Progenitor cell of endocrine pancreas (in vitro differentiated cells): ENCODE data around the gene C1orf87. TPM values are rescaled to one million over a fixed set of nuclear protein-coding genes. Genes with fewer than 3 reads are reported as not detected.

Experiments
- DNase-seq: peaks from one replicate; pipeline ENCODE4 v3.0.0; 2021; ENCODE audit warnings: low spot score; ENCODE audit not compliant: unreplicated experiment
- H3K27ac Mint-ChIP-seq: 2 replicates; pipeline ENCODE4 v1.8.0; 2021; ENCODE audit warnings: mild to moderate bottlenecking, moderate library complexity, mixed read lengths
- H3K27me3 Mint-ChIP-seq: 2 replicates; pipeline ENCODE4 v1.8.0; 2021; ENCODE audit warnings: mixed read lengths
- H3K36me3 Mint-ChIP-seq: 2 replicates; pipeline ENCODE4 v1.8.0; 2022; ENCODE audit warnings: mixed read lengths; ENCODE audit not compliant: insufficient read depth
- H3K4me1 Mint-ChIP-seq: 2 replicates; pipeline ENCODE4 v1.8.0; 2021; ENCODE audit warnings: low read depth, mixed read lengths
- H3K4me3 Mint-ChIP-seq: 2 replicates; pipeline ENCODE4 v1.8.0; 2021; ENCODE audit warnings: low read depth, mild to moderate bottlenecking, moderate library complexity, mixed read lengths
- H3K9me3 Mint-ChIP-seq: 2 replicates; pipeline ENCODE4 v1.8.0; 2021; ENCODE audit warnings: low read depth, mixed read lengths
- total RNA-seq: library from RNA; stranded (reverse); gene quantifications from 2 replicates; pipeline ENCODE4 v1.2.1, GENCODE V29; 2021
- TF ChIP-seq, protein P1 (sequence below): fragments of 200-600 bp; sonication (generic); IDR thresholded peaks from one replicate; pipeline ENCODE4 v1.5.0; 2021; ENCODE audit warnings: antibody characterized with exemption, mild to moderate bottlenecking; ENCODE audit not compliant: unreplicated experiment

C1orf87 gene
- total RNA-seq, 1 donor from 2014 or later: not detected

- H3K27me3 Mint-ChIP-seq: peaks cover 30% of the 10 kb centered on the region
- TF ChIP-seq, protein P1, sequence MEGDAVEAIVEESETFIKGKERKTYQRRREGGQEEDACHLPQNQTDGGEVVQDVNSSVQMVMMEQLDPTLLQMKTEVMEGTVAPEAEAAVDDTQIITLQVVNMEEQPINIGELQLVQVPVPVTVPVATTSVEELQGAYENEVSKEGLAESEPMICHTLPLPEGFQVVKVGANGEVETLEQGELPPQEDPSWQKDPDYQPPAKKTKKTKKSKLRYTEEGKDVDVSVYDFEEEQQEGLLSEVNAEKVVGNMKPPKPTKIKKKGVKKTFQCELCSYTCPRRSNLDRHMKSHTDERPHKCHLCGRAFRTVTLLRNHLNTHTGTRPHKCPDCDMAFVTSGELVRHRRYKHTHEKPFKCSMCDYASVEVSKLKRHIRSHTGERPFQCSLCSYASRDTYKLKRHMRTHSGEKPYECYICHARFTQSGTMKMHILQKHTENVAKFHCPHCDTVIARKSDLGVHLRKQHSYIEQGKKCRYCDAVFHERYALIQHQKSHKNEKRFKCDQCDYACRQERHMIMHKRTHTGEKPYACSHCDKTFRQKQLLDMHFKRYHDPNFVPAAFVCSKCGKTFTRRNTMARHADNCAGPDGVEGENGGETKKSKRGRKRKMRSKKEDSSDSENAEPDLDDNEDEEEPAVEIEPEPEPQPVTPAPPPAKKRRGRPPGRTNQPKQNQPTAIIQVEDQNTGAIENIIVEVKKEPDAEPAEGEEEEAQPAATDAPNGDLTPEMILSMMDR: no peak
- no peak overlapping the region for H3K27ac Mint-ChIP-seq
- peaks cover 5% of the 10 kb centered on the region for H3K4me1 Mint-ChIP-seq
- no peaks in the 10 kb centered on the region for H3K9me3 Mint-ChIP-seq
- no peaks in the 10 kb centered on the region for H3K36me3 Mint-ChIP-seq
- no peak for DNase-seq
- no peak overlapping the region for H3K4me3 Mint-ChIP-seq
These were observed 4.6 kb upstream of the C1orf87 start for GRCh38 chr1:60078182-60078581.

DNA sequence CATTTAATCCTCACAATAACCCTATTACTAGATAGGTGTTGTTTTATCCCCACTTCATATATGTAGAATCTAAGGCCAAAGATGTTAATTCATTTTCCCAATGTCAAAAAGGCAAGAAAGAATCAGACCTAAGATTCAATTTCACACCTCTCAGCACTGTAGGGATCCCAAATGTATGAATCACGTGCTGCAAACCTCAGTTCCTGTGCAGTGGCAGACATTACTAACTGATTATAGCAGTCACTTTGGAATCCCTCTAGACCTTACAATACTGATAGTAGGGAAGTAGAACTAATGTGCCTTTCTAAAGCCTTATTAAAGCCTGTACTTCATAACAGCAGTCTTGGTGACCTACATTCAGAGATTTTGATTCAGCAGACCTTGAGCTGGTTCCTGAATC lies 2.3 kb downstream of the C1orf87 start:
- TF ChIP-seq, protein P1: no peak
- H3K27ac Mint-ChIP-seq: no peak overlapping the region
- H3K27me3 Mint-ChIP-seq: peaks cover 51% of the 10 kb centered on the region
- H3K9me3 Mint-ChIP-seq: no peaks in the 10 kb centered on the region
- no peaks in the 10 kb centered on the region for H3K36me3 Mint-ChIP-seq
- no peak for DNase-seq
- no peaks in the 10 kb centered on the region for H3K4me1 Mint-ChIP-seq
- H3K4me3 Mint-ChIP-seq: no peak overlapping the region

DNA sequence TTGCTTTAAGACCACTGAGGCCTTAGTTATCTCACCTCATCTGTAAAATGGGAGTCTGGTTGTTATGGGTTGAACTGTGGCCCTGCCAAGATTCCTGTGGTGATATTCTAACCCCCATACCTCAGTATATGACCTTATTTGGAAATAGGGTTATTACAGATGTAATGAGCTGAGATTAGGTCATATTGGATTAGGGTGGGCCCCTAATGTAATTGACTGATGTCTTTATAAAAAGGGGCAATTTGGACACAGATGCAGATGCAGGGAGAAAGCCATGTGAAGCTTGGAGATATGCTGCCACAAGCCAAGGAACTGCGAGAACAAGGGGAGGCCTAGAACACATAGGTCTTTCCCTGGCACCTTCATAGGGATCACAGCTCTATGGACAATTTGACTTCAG lies 3.9 kb downstream of the C1orf87 start:
- Mint-ChIP-seq H3K4me1 (no peaks in the 10 kb centered on the region), H3K27me3 (peaks cover 36% of the 10 kb centered on the region), H3K4me3 (no peak overlapping the region), H3K27ac (no peak overlapping the region), H3K36me3 (no peaks in the 10 kb centered on the region), H3K9me3 (no peaks in the 10 kb centered on the region)
- no peak for DNase-seq
- TF ChIP-seq, protein P1: no peak

DNA sequence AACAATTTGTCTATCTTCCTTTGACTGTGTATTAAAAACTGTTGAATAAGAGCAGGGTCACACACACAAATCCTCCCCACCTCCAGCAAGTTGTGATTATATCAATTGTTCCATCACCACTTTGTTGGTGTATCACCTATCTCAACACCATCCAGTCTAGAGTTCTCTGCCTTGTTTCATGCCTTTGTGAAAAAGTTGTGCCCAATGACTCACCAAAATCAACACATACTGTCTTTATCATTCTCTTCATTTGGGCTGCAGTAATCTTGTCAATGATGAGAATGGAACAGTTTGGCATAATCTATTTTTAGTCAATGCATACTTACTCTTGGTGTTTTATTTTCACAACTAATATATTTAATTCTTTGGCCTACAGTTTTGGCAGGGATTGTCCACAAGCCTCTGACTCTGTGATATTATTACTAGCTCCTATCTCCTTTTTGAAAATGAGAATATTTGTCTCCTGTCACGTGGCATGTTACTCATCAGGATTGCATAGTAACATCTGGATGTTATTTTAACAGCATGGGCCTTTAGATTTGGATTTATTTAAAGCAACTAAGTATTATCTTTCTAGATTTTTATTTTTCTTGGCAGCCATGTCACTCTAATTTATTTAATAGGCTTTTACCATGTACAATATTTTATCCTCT lies 5.1 kb downstream of the C1orf87 start:
- H3K4me3 Mint-ChIP-seq: no peak overlapping the region
- TF ChIP-seq, protein P1: no peak
- no peak overlapping the region for H3K27ac Mint-ChIP-seq
- no peaks in the 10 kb centered on the region for H3K4me1 Mint-ChIP-seq
- H3K36me3 Mint-ChIP-seq: no peaks in the 10 kb centered on the region
- H3K27me3 Mint-ChIP-seq: peaks cover 27% of the 10 kb centered on the region
- no peak for DNase-seq
- H3K9me3 Mint-ChIP-seq: no peaks in the 10 kb centered on the region

- Mint-ChIP-seq H3K27ac (no peak overlapping the region), H3K27me3 (peaks cover 2% of the 10 kb centered on the region), H3K9me3 (no peaks in the 10 kb centered on the region), H3K36me3 (no peaks in the 10 kb centered on the region), H3K4me3 (no peak overlapping the region), H3K4me1 (no peaks in the 10 kb centered on the region)
- TF ChIP-seq, protein P1: no peak
- DNase-seq: no peak
These were observed 7.6 kb downstream of the C1orf87 start for GRCh38 chr1:60066001-60066400.
